HepG2 (cell line): Measurements from ENCODE around the gene MPZ. TPM values are rescaled to one million over a fixed set of nuclear protein-coding genes. Genes with fewer than 3 reads are reported as not detected.

Experiments
- ATAC-seq: fragments of 200-7000 bp; cut with Tn5 transposase; 3 replicates; pipeline ENCODE4 v1.9.1; 2020; ENCODE audit warnings: mild to moderate bottlenecking, moderate library complexity
- BruUV-seq: library from RNA; stranded (reverse); fragments of 400-500 nt; replicated peaks from 2 replicates; lab custom pipeline; 2021; lab: Mats Ljungman, UMichigan
- CTCF ChIA-PET: fragments of 300-600 bp; formaldehyde crosslinking; extraction: SDS; loops from one replicate; lab custom pipeline; 2021; ENCODE audit warnings: low total read pairs, inconsistent platforms, low intra/inter-chr PET ratio; lab: Yijun Ruan, JAX
- POLR2A ChIA-PET: fragments of 350-600 bp; sonication (Branson Sonifier 250); formaldehyde crosslinking; loops from one replicate; lab custom pipeline; 2020; ENCODE audit warnings: antibody characterized with exemption, inconsistent platforms; lab: Yijun Ruan, JAX
- DNase-seq: peaks from one replicate; pipeline ENCODE4 v3.0.0-alpha.2; 2015; ENCODE audit warnings: low spot score
- FAIRE-seq: peaks from 3 replicates; lab custom pipeline; 2011; peaks lifted over from hg19 to GRCh38; lab: Jason Lieb, UNC
- H2AFZ ChIP-seq: one replicate; pipeline ENCODE4 v1.6.1; 2011; ENCODE audit warnings: low read length, inconsistent platforms
- H3K27ac ChIP-seq: fragments of 300-600 bp; 3 replicates; pipeline ENCODE4 v1.8.0; 2011; ENCODE audit warnings: mixed run types, mild to moderate bottlenecking, mixed read lengths, low read length, inconsistent platforms; ENCODE audit not compliant: insufficient read depth; ENCODE audit errors: extremely low read length
- H3K27me3 ChIP-seq, 2 experiments: fragments of 200-600 bp in 1 of 2; 2 replicates in 1 of 2; 3 replicates in 1 of 2; pipeline versions ENCODE4 v1.6.0 to v1.8.0; 2011; ENCODE audit warnings: low read length in 2 of 2, mild to moderate bottlenecking in 2 of 2, moderate library complexity in 2 of 2, inconsistent platforms in 1 of 2; ENCODE audit not compliant: insufficient read depth in 2 of 2, control insufficient read depth in 1 of 2
- H3K36me3 ChIP-seq, 2 experiments: fragments of 200-600 bp in 1 of 2; replicated peaks in 1 of 2; 2 replicates in 1 of 2; 3 replicates in 1 of 2; pipeline versions ENCODE4 v1.5.1 to v1.8.0; 2011; ENCODE audit warnings: low read length in 2 of 2, inconsistent platforms in 1 of 2; ENCODE audit not compliant: insufficient read depth in 2 of 2, control insufficient read depth in 1 of 2
- H3K4me1 ChIP-seq: 2 replicates; pipeline ENCODE4 v1.5.1; 2012; ENCODE audit warnings: low read length, inconsistent platforms; ENCODE audit not compliant: insufficient read depth
- H3K4me2 ChIP-seq: 2 replicates; pipeline ENCODE4 v1.6.0; 2011; ENCODE audit warnings: low read depth, low read length, inconsistent platforms
- H3K4me3 ChIP-seq, 3 experiments: fragments of 200-600 bp in 1 of 3; sonication (generic), shearing (Covaris generic) in 1 of 3; replicated peaks in 1 of 3; 2 replicates each; pipeline ENCODE4 v1.5.1; 2011 to 2016; ENCODE audit warnings: low read length in 3 of 3, inconsistent platforms in 2 of 3, low read depth in 2 of 3, mild to moderate bottlenecking in 2 of 3, control low read depth in 1 of 3, mixed read lengths in 1 of 3; ENCODE audit not compliant: insufficient read depth in 1 of 3
- H3K79me2 ChIP-seq: one replicate; pipeline ENCODE4 v1.6.1; 2011; ENCODE audit warnings: low read length, inconsistent platforms; ENCODE audit not compliant: insufficient read depth
- H3K9ac ChIP-seq: 2 replicates; pipeline ENCODE4 v1.6.0; 2011; ENCODE audit warnings: mild to moderate bottlenecking, low read depth, low read length, inconsistent platforms; ENCODE audit not compliant: insufficient read depth
- H3K9me3 ChIP-seq: 2 replicates; pipeline ENCODE4 v1.5.1; 2012; ENCODE audit warnings: mild to moderate bottlenecking, low read length
- H4K20me1 ChIP-seq: 2 replicates; pipeline ENCODE4 v1.6.0; 2011; ENCODE audit warnings: inconsistent platforms, mild to moderate bottlenecking, low read length, moderate library complexity; ENCODE audit not compliant: insufficient read depth
- AGO1 ChIP-seq: fragments of 200-400 bp; formaldehyde crosslinking; IDR thresholded peaks from 2 replicates; pipeline ENCODE4 v1.6.1; 2017; ENCODE audit warnings: mild to moderate bottlenecking, low read depth, low read length, moderate library complexity; ENCODE audit not compliant: poor library complexity, severe bottlenecking
- CEBPG ChIP-seq: IDR thresholded peaks from 2 replicates; pipeline ENCODE4 v1.6.1; 2016
- LCORL ChIP-seq, 2 experiments: fragments of 450-650 bp in 1 of 2; sonication (generic) in 1 of 2; formaldehyde crosslinking in 1 of 2; IDR thresholded peaks; 2 replicates each; pipeline versions ENCODE4 v1.5.0 to v1.6.1; 2017 to 2020; ENCODE audit warnings: antibody characterized with exemption in 1 of 2, missing genetic modification reagents in 1 of 2
- NR2F1 ChIP-seq, 2 experiments: fragments of 450-650 bp in 1 of 2; formaldehyde crosslinking in 1 of 2; IDR thresholded peaks; 2 replicates each; pipeline versions ENCODE4 v1.5.0 to v1.6.1; 2016 to 2020; ENCODE audit warnings: mild to moderate bottlenecking in 1 of 2, missing compliant biosample characterization in 1 of 2, missing genetic modification reagents in 1 of 2, moderate library complexity in 1 of 2
- ZFP37 ChIP-seq: sonication (generic); formaldehyde crosslinking; IDR thresholded peaks from 2 replicates; pipeline ENCODE4 v1.4.0; 2020; ENCODE audit warnings: missing genetic modification reagents, borderline replicate concordance
- ZNF709 ChIP-seq: sonication (generic); formaldehyde crosslinking; IDR thresholded peaks from 2 replicates; pipeline ENCODE4 v1.5.0; 2020; ENCODE audit warnings: mild to moderate bottlenecking, missing genetic modification reagents
- WGBS: methylation state at CpG from one replicate; pipeline ENCODE4 v1.1.6; 2017; ENCODE audit warnings: low lambda C conversion rate; 5-methylcytosine and 5-hydroxymethylcytosine counted together
- in situ Hi-C: cut with HindIII; loops from 2 replicates; pipeline ENCODE4 v1.10.0; 2017; ENCODE audit warnings: low pct_unique_long_range_greater_than_20kb; ENCODE audit not compliant: extremely low pct_ligation_motif_present
- intact Hi-C: fragments of 100-400 bp; cut with micrococcal nuclease; formaldehyde crosslinking; loops from one replicate; pipeline ENCODE4 v1.10.0; 2022; ENCODE audit not compliant: unreplicated experiment
- polyA plus RNA-seq, 8 experiments: library from polyadenylated mRNA; depleted of rRNA in 3 of 8; stranded (reverse) in 7 of 8; unstranded in 1 of 8; fragments of >200 nt; fragmentation: Illumina TruSeq in 4 of 8; extraction: Trizol in 4 of 8; gene quantifications; 2 replicates each; pipeline versions ENCODE4 v1.2.1 to v1.2.3, GENCODE V29; 2011 to 2016; ENCODE audit warnings: low read depth in 4 of 8, missing spikeins in 1 of 8, mixed read lengths in 1 of 8; ENCODE audit not compliant: insufficient read depth in 1 of 8
- total RNA-seq, 5 experiments: library from RNA; depleted of rRNA; stranded (reverse); fragments of >200 nt; fragmentation: Illumina TruSeq; extraction: Trizol; gene quantifications; 2 replicates each; pipeline ENCODE4 v1.2.3, GENCODE V29; 2016; ENCODE audit warnings: low read depth in 1 of 5
- TF ChIP-seq, protein P1 (sequence below): sonication (generic); formaldehyde crosslinking; IDR thresholded peaks from 2 replicates; pipeline ENCODE4 v1.9.0; 2021; ENCODE audit warnings: mild to moderate bottlenecking, missing genetic modification reagents

The MPZ gene
- total and polyA plus RNA-seq, 2 of the 13 experiments (the other 11 are each of a cell fraction or from before 2014, with no cell fraction given) = 18.3 to 24.6 TPM

DNA sequence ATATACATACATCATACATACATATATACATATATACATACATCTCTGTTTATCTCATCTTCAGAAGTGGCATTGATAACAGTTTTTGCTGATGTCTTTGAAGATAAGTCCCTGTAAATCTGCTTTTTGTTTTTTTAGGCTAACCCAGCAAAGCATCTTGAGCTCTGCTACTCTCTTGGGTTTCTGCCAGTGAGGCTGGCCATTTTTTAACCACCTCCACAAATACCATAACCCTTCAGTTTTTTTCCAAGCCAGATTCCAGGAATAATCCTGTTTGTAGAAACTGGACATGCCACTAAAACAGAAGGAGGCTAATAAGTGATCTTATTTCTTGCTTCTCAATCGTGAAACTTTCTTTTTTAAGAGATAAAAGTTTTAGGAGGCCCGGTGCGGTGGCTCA, 26.0 kb upstream of the MPZ start:
- intact Hi-C loops (no loop called here), in situ Hi-C loops (no loop called here)
- ATAC-seq (no peak), DNase-seq (no peak), FAIRE-seq (no peak)
- Histone ChIP-seq H2AFZ (no peak overlapping the region), H3K36me3 (peaks cover 7 to 58% of the 10 kb centered on the region in 2 experiments; a peak in 4 of 5 replicates), H3K27ac (no peak overlapping the region), H3K9ac (no peak overlapping the region), H3K4me3 (no peak overlapping the region), H3K79me2 (no peaks in the 10 kb centered on the region), H4K20me1 (no peaks in the 10 kb centered on the region), H3K9me3 (no peaks in the 10 kb centered on the region), H3K4me1 (no peaks in the 10 kb centered on the region), H3K27me3 (no peaks in the 10 kb centered on the region), H3K4me2 (no peak overlapping the region)
- TF ChIP-seq AGO1 (no peak), ZNF709 (no peak), NR2F1 (CRISPR knock-in tag; IDR thresholded peaks at IDR 0.05) (no peak), ZFP37 (CRISPR knock-in tag) (no peak), CEBPG (CRISPR knock-in tag) (no peak), LCORL (IDR thresholded peaks at IDR 0.05) (no peak), LCORL (CRISPR knock-in tag; IDR thresholded peaks at IDR 0.05) (no peak)
- TF ChIP-seq, protein P1, sequence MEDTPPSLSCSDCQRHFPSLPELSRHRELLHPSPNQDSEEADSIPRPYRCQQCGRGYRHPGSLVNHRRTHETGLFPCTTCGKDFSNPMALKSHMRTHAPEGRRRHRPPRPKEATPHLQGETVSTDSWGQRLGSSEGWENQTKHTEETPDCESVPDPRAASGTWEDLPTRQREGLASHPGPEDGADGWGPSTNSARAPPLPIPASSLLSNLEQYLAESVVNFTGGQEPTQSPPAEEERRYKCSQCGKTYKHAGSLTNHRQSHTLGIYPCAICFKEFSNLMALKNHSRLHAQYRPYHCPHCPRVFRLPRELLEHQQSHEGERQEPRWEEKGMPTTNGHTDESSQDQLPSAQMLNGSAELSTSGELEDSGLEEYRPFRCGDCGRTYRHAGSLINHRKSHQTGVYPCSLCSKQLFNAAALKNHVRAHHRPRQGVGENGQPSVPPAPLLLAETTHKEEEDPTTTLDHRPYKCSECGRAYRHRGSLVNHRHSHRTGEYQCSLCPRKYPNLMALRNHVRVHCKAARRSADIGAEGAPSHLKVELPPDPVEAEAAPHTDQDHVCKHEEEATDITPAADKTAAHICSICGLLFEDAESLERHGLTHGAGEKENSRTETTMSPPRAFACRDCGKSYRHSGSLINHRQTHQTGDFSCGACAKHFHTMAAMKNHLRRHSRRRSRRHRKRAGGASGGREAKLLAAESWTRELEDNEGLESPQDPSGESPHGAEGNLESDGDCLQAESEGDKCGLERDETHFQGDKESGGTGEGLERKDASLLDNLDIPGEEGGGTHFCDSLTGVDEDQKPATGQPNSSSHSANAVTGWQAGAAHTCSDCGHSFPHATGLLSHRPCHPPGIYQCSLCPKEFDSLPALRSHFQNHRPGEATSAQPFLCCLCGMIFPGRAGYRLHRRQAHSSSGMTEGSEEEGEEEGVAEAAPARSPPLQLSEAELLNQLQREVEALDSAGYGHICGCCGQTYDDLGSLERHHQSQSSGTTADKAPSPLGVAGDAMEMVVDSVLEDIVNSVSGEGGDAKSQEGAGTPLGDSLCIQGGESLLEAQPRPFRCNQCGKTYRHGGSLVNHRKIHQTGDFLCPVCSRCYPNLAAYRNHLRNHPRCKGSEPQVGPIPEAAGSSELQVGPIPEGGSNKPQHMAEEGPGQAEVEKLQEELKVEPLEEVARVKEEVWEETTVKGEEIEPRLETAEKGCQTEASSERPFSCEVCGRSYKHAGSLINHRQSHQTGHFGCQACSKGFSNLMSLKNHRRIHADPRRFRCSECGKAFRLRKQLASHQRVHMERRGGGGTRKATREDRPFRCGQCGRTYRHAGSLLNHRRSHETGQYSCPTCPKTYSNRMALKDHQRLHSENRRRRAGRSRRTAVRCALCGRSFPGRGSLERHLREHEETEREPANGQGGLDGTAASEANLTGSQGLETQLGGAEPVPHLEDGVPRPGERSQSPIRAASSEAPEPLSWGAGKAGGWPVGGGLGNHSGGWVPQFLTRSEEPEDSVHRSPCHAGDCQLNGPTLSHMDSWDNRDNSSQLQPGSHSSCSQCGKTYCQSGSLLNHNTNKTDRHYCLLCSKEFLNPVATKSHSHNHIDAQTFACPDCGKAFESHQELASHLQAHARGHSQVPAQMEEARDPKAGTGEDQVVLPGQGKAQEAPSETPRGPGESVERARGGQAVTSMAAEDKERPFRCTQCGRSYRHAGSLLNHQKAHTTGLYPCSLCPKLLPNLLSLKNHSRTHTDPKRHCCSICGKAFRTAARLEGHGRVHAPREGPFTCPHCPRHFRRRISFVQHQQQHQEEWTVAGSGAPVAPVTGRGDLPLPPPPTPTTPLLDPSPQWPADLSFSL = no peak
- 90% methylated on average over 3 of the region's 3 CpGs for WGBS
- CTCF ChIA-PET = no interaction called here
- no TSS peak for BruUV-seq
- POLR2A ChIA-PET = no interaction called here
